Esophagus squamous epithelium (tissue), 5 donors: Measurements from ENCODE around the gene AP5Z1. TPM values are rescaled to one million over a fixed set of nuclear protein-coding genes. Genes with fewer than 3 reads are reported as not detected.

Source experiments
- DNase-seq: peaks from one replicate; lab custom pipeline; 2025; lab: John Stamatoyannopoulos, UW
- H3K27ac ChIP-seq, 4 donors: fragments of 200-600 bp; sonication (generic); one replicate each; pipeline ENCODE4 v1.5.1; 2016 to 2019; ENCODE audit warnings: mild to moderate bottlenecking in 1 of 4
- H3K27me3 ChIP-seq, 4 donors: fragments of 200-600 bp; sonication (generic); 1 replicate in 3 of 4; 2 replicates in 1 of 4; pipeline versions ENCODE4 v1.5.1 to v1.6.0; 2017 to 2021; ENCODE audit warnings: antibody characterized with exemption in 1 of 4
- H3K36me3 ChIP-seq, 3 donors: fragments of 200-600 bp; sonication (generic); one replicate each; pipeline ENCODE4 v1.5.1; 2016 to 2019
- H3K4me1 ChIP-seq, 3 donors: fragments of 200-600 bp; sonication (generic); one replicate each; pipeline ENCODE4 v1.5.1; 2017 to 2019
- H3K4me3 ChIP-seq, 4 donors: fragments of 200-600 bp; sonication (generic); 1 replicate in 3 of 4; 2 replicates in 1 of 4; pipeline ENCODE4 v1.5.1; 2016 to 2019; ENCODE audit warnings: mild to moderate bottlenecking in 2 of 4, moderate library complexity in 1 of 4
- H3K9me3 ChIP-seq, 3 donors: fragments of 200-600 bp; sonication (generic); one replicate each; pipeline ENCODE4 v1.5.1; 2016 to 2019
- POLR2A ChIP-seq, 4 donors: fragments of 450-650 bp; IDR thresholded peaks; one replicate each; pipeline ENCODE4 v1.6.1; 2017; ENCODE audit warnings: antibody characterized with exemption in 4 of 4, mild to moderate bottlenecking in 4 of 4, moderate library complexity in 3 of 4
- WGBS, 2 donors: methylation state at CpG; one replicate each; pipeline ENCODE4 v1.1.5; 2018; 5-methylcytosine and 5-hydroxymethylcytosine counted together
- intact Hi-C: fragments of 100-400 bp; cut with DNase I; formaldehyde crosslinking; loops from one replicate; pipeline ENCODE4 v1.15.0; 2022
- small RNA-seq, 4 donors: library from RNA; depleted of rRNA; stranded (forward); fragments of <200 nt; gene quantifications; one replicate each; pipeline ENCODE3, GENCODE V24; 2016
- total RNA-seq, 4 donors: library from RNA; depleted of rRNA; stranded (reverse); fragments of >200 nt; gene quantifications; one replicate each; pipeline ENCODE4 v1.1.0, GENCODE V29; 2016
- TF ChIP-seq, protein P1 (sequence below), 6 experiments: fragments of 450-650 bp in 4 of 6; fragments of 200-600 bp in 2 of 6; sonication (generic) in 2 of 6; IDR thresholded peaks; one replicate each; pipeline ENCODE4 v1.5.1; 2016 to 2019; ENCODE audit warnings: antibody characterized with exemption in 6 of 6, mild to moderate bottlenecking in 4 of 6, moderate library complexity in 4 of 6
- donor health status: DM: yes; HTN: yes; CAD: no.

Gene AP5Z1
- total RNA-seq, 4 donors from 2014 or later = 11.2 to 32.8 (median 23.8) TPM

DNA sequence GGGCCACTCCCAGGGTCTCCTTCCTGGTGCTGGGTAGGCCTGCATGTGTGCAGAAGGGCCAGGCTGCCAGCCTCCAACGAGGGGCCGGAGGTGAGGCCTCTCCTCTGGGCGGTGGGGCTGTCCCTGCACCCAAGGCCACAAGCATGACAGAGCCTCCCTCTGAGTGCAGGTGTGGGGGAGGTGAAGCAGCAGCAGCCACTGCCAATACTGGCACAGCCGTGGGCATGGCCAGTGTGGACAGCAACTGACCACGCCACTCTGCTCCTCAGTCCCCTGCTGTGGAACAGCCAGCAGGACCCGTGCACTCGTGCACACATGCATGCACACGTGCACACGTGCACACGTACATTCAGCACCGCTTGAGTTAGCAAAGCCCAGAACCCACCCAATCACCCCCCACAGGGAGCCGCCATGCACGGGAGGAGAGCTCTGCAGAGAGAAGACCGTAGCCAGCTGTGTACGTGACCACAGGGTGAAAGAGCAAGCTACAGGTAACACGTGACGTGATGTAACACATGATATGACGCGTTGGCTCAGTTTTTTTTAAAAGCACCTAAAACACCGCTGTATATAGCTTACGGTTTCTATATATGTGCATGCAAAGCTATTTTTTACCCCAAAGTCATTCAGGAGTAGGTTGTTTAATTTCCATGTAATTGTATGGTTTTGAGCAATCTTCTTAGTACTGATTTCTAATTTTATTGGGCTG lies 63.4 kb downstream of the AP5Z1 start:
- H3K4me3 ChIP-seq = no peak overlapping the region
- intact Hi-C loops = no loop called here
- H3K9me3 ChIP-seq = no peaks in the 10 kb centered on the region
- no peaks in the 10 kb centered on the region for H3K27me3 ChIP-seq
- H3K4me1 ChIP-seq = no peaks in the 10 kb centered on the region
- H3K27ac ChIP-seq = no peak overlapping the region
- 88 to 89% methylated on average over 13 to 17 of the region's 21 CpGs for WGBS, 2 donors
- TF ChIP-seq, protein P1, sequence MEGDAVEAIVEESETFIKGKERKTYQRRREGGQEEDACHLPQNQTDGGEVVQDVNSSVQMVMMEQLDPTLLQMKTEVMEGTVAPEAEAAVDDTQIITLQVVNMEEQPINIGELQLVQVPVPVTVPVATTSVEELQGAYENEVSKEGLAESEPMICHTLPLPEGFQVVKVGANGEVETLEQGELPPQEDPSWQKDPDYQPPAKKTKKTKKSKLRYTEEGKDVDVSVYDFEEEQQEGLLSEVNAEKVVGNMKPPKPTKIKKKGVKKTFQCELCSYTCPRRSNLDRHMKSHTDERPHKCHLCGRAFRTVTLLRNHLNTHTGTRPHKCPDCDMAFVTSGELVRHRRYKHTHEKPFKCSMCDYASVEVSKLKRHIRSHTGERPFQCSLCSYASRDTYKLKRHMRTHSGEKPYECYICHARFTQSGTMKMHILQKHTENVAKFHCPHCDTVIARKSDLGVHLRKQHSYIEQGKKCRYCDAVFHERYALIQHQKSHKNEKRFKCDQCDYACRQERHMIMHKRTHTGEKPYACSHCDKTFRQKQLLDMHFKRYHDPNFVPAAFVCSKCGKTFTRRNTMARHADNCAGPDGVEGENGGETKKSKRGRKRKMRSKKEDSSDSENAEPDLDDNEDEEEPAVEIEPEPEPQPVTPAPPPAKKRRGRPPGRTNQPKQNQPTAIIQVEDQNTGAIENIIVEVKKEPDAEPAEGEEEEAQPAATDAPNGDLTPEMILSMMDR (IDR thresholded peaks at IDR 0.05) = no peak
- TF ChIP-seq POLR2A (IDR thresholded peaks at IDR 0.05) = no peak
- DNase-seq = no peak
- peaks cover 0 to 15% (median 0%) of the 10 kb centered on the region in 3 donors for H3K36me3 ChIP-seq

DNA sequence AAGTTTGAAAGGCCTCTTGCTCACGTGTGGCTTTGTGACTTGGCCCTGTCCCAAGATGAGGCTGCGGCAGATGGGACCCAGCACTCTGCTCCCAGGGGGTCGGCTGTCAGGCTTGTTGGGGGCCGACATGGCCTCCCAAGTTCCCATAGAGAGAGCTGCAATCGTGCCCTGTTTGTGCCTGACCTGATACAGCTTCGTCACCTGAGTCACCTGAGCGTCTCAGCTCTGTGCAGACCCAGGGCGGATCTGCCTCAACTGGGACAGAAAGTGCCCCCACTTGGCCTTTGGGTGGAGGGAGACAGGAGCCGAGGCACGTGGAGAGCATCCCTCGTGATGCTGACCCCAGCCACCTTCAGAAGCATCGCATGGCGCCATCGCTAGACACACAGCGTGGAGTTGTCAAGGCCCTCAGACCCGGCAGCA lies 64.7 kb downstream of the AP5Z1 start:
- H3K4me1 ChIP-seq = no peaks in the 10 kb centered on the region
- no peak overlapping the region for H3K27ac ChIP-seq
- no peak overlapping the region for H3K4me3 ChIP-seq
- H3K36me3 ChIP-seq = peaks cover 0 to 9% (median 0%) of the 10 kb centered on the region in 3 donors
- no peaks in the 10 kb centered on the region for H3K9me3 ChIP-seq
- H3K27me3 ChIP-seq = peaks cover 0 to 6% (median 0%) of the 10 kb centered on the region in 4 donors
- DNase-seq = no peak
- WGBS, 2 donors = 100% methylated on average over 1 of the region's 16 CpGs; no CpG with 5 or more reads in 1 of the 2 donors
- intact Hi-C loops = no loop called here
- TF ChIP-seq, protein P1 (IDR thresholded peaks at IDR 0.05) = no peak
- TF ChIP-seq POLR2A (IDR thresholded peaks at IDR 0.05) = no peak

Small RNA genes within 50 kb of the gene (small RNA-seq; reads per million reads assigned to genes)
- 0 reads per million in 4 donors for gene MIR4656
- 0 reads per million in 4 donors for gene RF00019

Other genes with a start within 250 kb of the AP5Z1 start
- gene FOXK1, start 93.3 kb upstream of the AP5Z1 start, total RNA-seq = 10 to 100 TPM; 11.9 to 25.7 (median 15.9) TPM
- gene PAPOLB, start 86.4 kb downstream of the AP5Z1 start, total RNA-seq = under 1 TPM in 1 of 4 donors, not detected in 3; 0.38 TPM
- 1 to 10 TPM in 2 of 4 donors, under 1 TPM in 1, not detected in 1; 0.35 to 3.1 (median 1.8) TPM for gene RADIL, start 108.1 kb downstream of the AP5Z1 start, total RNA-seq
- gene MMD2, start 183.6 kb downstream of the AP5Z1 start, total RNA-seq = not detected